Fibroblast of lung (primary cell): ENCODE results near the gene SGCE. TPM values are rescaled to one million over a fixed set of nuclear protein-coding genes. Genes with fewer than 3 reads are reported as not detected.

ENCODE experiments used
- DNase-seq, 2 donors: peaks; one replicate each; pipeline versions ENCODE4 v3.0.0 to v3.0.0-alpha.2; 2010; ENCODE audit warnings: low read depth in 2 of 2
- H2AFZ ChIP-seq: 2 replicates; pipeline ENCODE4 v1.5.1; 2012; ENCODE audit warnings: low read length, control low read depth, inconsistent platforms
- H3K27ac ChIP-seq: 2 replicates; pipeline ENCODE4 v1.5.1; 2011; ENCODE audit warnings: low read length, control low read depth; ENCODE audit not compliant: insufficient read depth
- H3K27me3 ChIP-seq: 2 replicates; pipeline ENCODE4 v1.5.1; 2011; ENCODE audit warnings: mild to moderate bottlenecking, low read length; ENCODE audit not compliant: control insufficient read depth, insufficient read depth
- H3K36me3 ChIP-seq: 2 replicates; pipeline ENCODE4 v1.5.1; 2011; ENCODE audit warnings: low read length; ENCODE audit not compliant: control insufficient read depth, insufficient read depth
- H3K4me1 ChIP-seq: 2 replicates; pipeline ENCODE4 v1.5.1; 2011; ENCODE audit warnings: low read length; ENCODE audit not compliant: control insufficient read depth, insufficient read depth; ENCODE audit errors: extremely low read depth
- H3K4me2 ChIP-seq: 2 replicates; pipeline ENCODE4 v1.5.1; 2011; ENCODE audit warnings: low read length, control low read depth; ENCODE audit not compliant: insufficient read depth; ENCODE audit errors: extremely low read depth
- H3K4me3 ChIP-seq, 4 experiments: fragments of 200-600 bp in 1 of 4; sonication (generic) in 1 of 4; replicated peaks in 1 of 4; 2 replicates each; pipeline ENCODE4 v1.5.1; 2011 to 2016; ENCODE audit warnings: low read length in 4 of 4, low read depth in 3 of 4, mild to moderate bottlenecking in 3 of 4, control low read depth in 2 of 4, inconsistent platforms in 1 of 4, mixed read lengths in 1 of 4; ENCODE audit not compliant: insufficient read depth in 1 of 4; ENCODE audit errors: control extremely low read depth in 1 of 4
- H3K79me2 ChIP-seq: 2 replicates; pipeline ENCODE4 v1.5.1; 2012; ENCODE audit warnings: mild to moderate bottlenecking, low read length, inconsistent platforms; ENCODE audit not compliant: control insufficient read depth, insufficient read depth
- H3K9ac ChIP-seq: 2 replicates; pipeline ENCODE4 v1.5.1; 2011; ENCODE audit warnings: mild to moderate bottlenecking, low read length, control low read depth; ENCODE audit not compliant: insufficient read depth
- H3K9me3 ChIP-seq: 2 replicates; pipeline ENCODE4 v1.5.1; 2012; ENCODE audit warnings: low read depth, low read length; ENCODE audit not compliant: control insufficient read depth, insufficient read depth
- H4K20me1 ChIP-seq: 2 replicates; pipeline ENCODE4 v1.5.1; 2011; ENCODE audit warnings: low read length; ENCODE audit not compliant: control insufficient read depth, insufficient read depth; ENCODE audit errors: extremely low read depth
- CTCF ChIP-seq, 2 donors: IDR thresholded peaks in 1 of 2; conservative IDR thresholded peaks in 1 of 2; 1 replicate in 1 of 2; 2 replicates in 1 of 2; pipeline ENCODE4 v1.5.1; 2011 to 2012; ENCODE audit warnings: low read length in 2 of 2, control low read depth in 1 of 2, inconsistent platforms in 1 of 2, low read depth in 1 of 2, mild to moderate bottlenecking in 1 of 2
- EZH2 ChIP-seq: IDR thresholded peaks from 2 replicates; pipeline ENCODE4 v1.5.1; 2012; ENCODE audit warnings: low read length, control low read depth, mild to moderate bottlenecking; ENCODE audit errors: missing control alignments
- polyA plus RNA-seq, 2 donors: library from polyadenylated mRNA; depleted of rRNA in 1 of 2; stranded (reverse) in 1 of 2; unstranded in 1 of 2; fragments of >200 nt; gene quantifications; 2 replicates each; pipeline ENCODE4 v1.2.1, GENCODE V29; 2011 to 2012; ENCODE audit warnings: missing spikeins in 1 of 2
- total RNA-seq: library from RNA; depleted of rRNA; stranded (reverse); fragments of >200 nt; gene quantifications from 2 replicates; pipeline ENCODE4 v1.2.1, GENCODE V29; 2014

Gene SGCE
- total and polyA plus RNA-seq, 2 donors (not counting 1 experiment from before 2014, with no cell fraction given): 106 to 184 TPM

- Histone ChIP-seq H3K4me1 (no peaks in the 10 kb centered on the region), H2AFZ (no peak overlapping the region), H3K27me3 (no peaks in the 10 kb centered on the region), H4K20me1 (no peaks in the 10 kb centered on the region), H3K9ac (no peak overlapping the region), H3K4me3 (no peak overlapping the region), H3K4me2 (no peak overlapping the region), H3K36me3 (no peaks in the 10 kb centered on the region), H3K27ac (no peak overlapping the region), H3K9me3 (no peaks in the 10 kb centered on the region), H3K79me2 (peaks cover 48% of the 10 kb centered on the region)
- DNase-seq: no peak
- TF ChIP-seq EZH2: no peak
- TF ChIP-seq CTCF (conservative IDR thresholded peaks at IDR 0.05 in 1 of 2, IDR thresholded peaks at IDR 0.05 in 1 of 2; ENCODE audit: low read depth in 1 of 2, low read length in 2 of 2): no peak
These were observed 7.2 kb downstream of the SGCE start for GRCh38 chr7:94648731-94649130.

GRCh38 chr7:94647295-94647694, 8.6 kb downstream of the SGCE start:
- H4K20me1 ChIP-seq: no peaks in the 10 kb centered on the region
- no peak overlapping the region for H3K27ac ChIP-seq
- no peaks in the 10 kb centered on the region for H3K36me3 ChIP-seq
- no peak for TF ChIP-seq CTCF (conservative IDR thresholded peaks at IDR 0.05 in 1 of 2, IDR thresholded peaks at IDR 0.05 in 1 of 2; ENCODE audit: low read depth in 1 of 2, low read length in 2 of 2)
- no peak overlapping the region for H2AFZ ChIP-seq
- H3K9me3 ChIP-seq: no peaks in the 10 kb centered on the region
- peaks cover 37% of the 10 kb centered on the region for H3K79me2 ChIP-seq
- no peak for DNase-seq
- no peak overlapping the region for H3K4me3 ChIP-seq
- no peaks in the 10 kb centered on the region for H3K27me3 ChIP-seq
- H3K4me1 ChIP-seq: no peaks in the 10 kb centered on the region
- H3K4me2 ChIP-seq: no peak overlapping the region
- H3K9ac ChIP-seq: no peak overlapping the region

GRCh38 chr7:94643771-94644545, 12.0 kb downstream of the SGCE start:
- Histone ChIP-seq H2AFZ (no peak overlapping the region), H3K4me3 (no peak overlapping the region), H3K36me3 (no peaks in the 10 kb centered on the region), H3K9ac (no peak overlapping the region), H3K27me3 (no peaks in the 10 kb centered on the region), H3K9me3 (no peaks in the 10 kb centered on the region), H4K20me1 (no peaks in the 10 kb centered on the region), H3K27ac (no peak overlapping the region), H3K4me2 (no peak overlapping the region), H3K4me1 (no peaks in the 10 kb centered on the region), H3K79me2 (peaks cover 16% of the 10 kb centered on the region)
- no peak for TF ChIP-seq EZH2
- TF ChIP-seq CTCF (conservative IDR thresholded peaks at IDR 0.05 in 1 of 2, IDR thresholded peaks at IDR 0.05 in 1 of 2; ENCODE audit: low read depth in 1 of 2, low read length in 2 of 2): no peak
- DNase-seq: peak in 1 of 2 donors; percentile 58
